ENCODE measurements around the gene SLFN13.
"Not testable (repeated sequence)": the region's sequence is repeated elsewhere in the genome, so short reads cannot be mapped to it uniquely, and the experiment has no call there.

SLFN13 gene, protein sequence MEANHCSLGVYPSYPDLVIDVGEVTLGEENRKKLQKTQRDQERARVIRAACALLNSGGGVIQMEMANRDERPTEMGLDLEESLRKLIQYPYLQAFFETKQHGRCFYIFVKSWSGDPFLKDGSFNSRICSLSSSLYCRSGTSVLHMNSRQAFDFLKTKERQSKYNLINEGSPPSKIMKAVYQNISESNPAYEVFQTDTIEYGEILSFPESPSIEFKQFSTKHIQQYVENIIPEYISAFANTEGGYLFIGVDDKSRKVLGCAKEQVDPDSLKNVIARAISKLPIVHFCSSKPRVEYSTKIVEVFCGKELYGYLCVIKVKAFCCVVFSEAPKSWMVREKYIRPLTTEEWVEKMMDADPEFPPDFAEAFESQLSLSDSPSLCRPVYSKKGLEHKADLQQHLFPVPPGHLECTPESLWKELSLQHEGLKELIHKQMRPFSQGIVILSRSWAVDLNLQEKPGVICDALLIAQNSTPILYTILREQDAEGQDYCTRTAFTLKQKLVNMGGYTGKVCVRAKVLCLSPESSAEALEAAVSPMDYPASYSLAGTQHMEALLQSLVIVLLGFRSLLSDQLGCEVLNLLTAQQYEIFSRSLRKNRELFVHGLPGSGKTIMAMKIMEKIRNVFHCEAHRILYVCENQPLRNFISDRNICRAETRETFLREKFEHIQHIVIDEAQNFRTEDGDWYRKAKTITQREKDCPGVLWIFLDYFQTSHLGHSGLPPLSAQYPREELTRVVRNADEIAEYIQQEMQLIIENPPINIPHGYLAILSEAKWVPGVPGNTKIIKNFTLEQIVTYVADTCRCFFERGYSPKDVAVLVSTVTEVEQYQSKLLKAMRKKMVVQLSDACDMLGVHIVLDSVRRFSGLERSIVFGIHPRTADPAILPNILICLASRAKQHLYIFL

DNA sequence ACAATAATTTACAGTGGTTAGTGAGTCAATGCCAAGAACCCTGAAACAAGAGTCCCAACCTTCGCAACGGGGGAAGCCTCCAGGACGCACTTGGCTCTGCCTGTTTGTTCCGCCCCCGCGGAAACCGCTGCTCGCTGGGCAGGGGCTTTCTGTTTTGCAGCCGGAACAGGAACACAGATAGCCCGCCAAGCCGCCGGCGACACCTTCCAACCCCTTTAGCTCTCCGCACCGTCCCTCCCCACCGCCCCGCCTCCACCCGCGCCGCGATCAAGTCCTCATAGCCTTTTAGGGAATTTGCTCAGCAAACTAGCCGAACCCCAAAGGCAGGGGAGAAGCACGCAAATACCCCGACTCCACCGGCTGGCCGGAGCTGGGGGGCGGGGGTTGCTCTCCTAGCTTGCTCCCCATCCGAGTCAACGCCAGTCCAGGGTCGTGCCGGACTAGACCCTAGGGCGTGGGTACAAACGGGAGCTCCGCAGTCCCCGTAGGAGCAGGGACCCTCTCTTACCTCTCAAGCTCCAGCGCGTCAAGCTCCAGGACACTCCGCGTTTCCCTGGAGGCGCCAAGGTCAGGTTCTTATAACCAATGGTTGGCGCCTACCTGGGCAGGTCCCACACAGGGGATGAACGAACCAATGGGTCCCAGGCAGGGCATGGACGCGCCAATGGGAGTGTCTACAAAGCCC lies at the start of gene SLFN13:
Gene SLFN13, minus strand, starts transcription at position 553 of the 685 bp plus-strand sequence. CDS start 3,086 bp downstream, outside the sequence.
- DNase-seq (ENCODE audit: low read depth) = no peak

DNA sequence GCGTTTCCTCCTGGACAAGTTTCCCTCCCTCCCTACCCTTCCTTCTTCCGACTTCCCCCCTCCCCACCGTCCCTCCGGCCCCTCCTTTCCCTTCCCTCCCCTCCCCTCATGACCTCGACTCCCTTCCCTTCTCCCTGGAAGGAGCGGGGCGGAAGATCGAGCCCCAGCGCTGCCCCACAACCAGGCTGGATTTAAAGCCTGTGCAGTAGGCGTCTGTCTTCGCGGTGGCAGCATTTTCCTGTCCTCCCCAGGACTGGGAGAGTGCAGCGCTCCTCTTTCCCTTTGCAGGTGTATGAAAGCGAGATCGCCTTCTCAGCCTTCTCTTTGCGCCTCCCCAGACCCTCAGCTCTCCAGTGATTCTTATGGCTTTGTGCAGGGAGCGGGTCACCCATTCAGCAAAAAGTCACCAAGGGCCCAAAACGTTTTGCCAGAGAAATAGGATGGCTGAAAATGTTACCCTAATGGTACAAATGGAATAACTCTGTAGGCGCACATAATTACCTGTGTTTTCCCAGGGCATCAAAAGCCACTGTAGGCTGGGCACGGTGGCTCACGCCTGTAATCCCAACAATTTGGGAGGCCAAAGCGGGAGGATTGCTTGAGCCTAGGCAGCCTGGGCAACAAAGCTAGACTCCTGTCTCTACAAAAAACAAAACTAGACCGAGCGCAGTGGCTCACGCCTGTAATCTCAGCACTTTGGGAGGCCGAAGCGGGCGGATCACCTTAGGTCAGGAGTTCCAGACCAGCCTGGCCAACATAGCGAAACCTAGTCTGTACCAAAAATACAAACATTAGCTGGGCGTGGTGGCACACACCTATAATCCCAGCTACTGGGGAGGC lies 48.1 kb upstream of the SLFN13 start:
- DNase-seq (ENCODE audit: low read depth) = no peak

DNA sequence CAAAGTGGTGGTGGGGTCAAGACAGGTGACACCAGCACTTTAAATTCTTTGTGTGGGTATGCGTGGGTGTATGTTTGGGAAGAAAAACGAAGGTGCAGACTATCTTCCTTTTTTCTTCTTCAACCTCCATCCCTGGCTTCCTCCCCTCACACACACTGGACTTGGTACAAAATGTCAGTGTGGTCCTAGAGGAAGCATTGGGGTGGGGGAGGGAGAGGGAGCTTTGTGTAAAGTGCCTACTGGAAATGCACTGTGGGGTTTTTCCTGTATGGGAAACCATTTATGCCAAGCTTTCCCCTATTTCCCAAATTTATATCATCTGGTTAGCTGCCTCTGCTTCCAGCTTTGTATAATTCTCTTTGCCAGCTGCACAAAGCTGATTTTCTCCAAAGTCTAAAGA lies 44.5 kb upstream of the SLFN13 start:
- DNase-seq (ENCODE audit: low read depth) = no peak

DNA sequence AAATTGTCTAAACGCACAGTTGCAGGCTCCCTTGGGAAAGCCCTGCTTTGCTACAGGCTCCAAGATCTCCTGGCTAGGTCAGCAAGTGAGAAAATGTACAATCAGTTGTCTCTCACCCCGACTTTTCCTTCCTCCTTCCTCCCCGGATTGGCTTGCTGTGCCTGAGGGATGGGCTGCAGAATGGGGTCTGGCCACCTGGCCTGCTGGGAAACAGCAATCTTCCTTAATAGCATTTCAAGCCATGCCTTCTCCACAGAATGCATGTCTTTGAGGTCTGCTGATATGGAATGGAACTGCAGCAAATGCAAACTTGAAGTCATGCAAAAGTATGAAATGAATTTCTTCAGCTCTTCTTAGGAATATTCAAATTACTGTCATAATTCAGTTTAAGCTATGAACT lies 42.9 kb upstream of the SLFN13 start:
- no peak for DNase-seq (ENCODE audit: low read depth)

DNA sequence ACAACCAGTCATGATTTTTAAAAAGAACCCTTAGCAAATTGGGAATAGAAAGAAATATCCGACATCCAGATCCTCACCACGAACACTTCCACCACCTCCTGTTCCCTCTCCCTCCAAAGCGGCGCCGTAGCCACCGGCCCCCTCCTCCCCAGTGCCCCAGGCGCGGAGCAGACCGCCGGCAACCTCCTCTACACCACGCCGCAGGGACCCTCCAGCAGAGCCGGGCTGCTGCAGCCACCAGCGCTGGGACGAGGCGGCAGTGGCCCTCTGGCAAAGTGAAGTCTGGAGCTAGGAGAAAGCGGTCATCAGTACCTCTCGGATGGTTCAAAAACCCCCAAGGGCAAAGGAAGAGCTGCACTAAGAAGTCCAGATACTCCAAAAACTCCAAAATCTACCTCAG lies 41.4 kb upstream of the SLFN13 start:
- DNase-seq (ENCODE audit: low read depth) = no peak

DNA sequence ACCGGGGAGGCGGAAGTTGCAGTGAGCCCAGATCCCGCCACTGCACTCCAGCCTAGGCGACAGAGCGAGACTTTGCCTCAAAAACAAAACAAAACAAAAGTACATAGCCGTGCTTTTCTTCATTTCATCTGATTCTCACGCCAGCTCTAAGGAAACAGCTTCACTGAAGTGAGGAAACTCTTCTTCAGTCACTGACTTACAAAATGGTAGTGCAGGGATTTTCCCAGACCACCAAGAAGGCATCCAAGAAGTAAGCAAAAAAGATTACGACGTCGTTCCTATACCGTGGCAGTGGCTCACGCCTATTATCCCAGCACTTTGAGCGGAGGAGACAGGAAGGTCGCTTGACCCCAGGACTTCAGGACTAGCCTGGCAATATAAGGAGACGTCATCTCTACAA lies 40.4 kb upstream of the SLFN13 start:
- no peak for DNase-seq (ENCODE audit: low read depth)

DNA sequence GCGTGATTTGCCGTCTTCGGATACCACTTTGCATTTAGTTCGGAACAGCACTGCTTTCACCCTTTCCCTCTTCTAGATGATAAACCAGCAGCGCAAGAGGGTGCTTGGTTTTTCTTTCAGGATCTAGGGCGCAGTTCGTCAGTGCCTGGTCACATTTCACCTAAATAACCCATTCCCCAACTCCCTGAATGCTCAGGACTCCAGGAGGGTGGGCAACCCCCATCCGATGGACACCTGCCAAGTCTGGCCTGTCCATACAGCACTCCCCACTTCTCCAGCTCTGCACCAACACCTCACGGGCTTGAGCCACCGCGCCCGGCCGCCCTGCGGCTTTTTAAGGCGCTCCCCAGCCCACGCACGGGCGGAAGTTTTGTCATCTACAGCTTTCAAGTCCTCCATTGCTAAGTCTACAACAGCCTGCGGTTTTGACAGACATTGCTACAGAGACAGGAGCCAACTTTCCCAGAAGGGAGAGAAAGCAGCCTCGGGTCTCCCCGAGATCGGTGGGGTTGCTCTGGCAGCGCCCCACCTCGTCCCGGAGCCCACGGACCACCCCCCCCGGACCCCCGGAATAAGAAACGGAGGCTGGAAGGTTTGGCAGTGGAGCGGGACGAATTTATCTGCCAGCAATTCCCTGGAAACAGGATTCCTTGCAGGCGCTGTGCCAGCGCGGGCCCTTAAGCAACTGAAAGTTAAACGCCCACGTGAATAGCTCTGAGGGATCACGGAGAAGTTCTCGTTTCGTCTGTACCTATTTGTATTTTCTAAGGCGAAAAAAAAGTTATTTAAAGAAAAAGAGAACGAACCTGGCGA lies 38.6 kb upstream of the SLFN13 start:
- no peak for DNase-seq (ENCODE audit: low read depth)

DNA sequence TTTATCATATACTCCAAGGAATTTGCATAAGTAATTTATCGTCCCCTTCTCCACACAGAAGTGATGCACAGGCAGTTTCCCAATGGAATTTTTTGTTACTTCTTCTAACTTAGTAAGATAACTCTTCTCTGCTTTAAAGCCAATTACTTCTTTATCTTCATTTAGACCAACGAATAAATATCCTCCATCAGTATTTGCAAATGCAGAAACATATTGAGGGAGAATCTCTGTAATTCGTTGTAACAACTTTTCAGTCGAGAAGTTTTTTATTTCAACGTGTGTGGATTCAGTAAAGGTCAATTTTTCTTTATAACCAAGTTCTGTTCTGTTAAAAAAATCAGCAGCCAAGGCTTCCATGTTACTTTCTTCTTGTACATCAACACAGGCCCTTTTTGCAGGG lies 30.7 kb upstream of the SLFN13 start:
- no peak for DNase-seq (ENCODE audit: low read depth)

DNA sequence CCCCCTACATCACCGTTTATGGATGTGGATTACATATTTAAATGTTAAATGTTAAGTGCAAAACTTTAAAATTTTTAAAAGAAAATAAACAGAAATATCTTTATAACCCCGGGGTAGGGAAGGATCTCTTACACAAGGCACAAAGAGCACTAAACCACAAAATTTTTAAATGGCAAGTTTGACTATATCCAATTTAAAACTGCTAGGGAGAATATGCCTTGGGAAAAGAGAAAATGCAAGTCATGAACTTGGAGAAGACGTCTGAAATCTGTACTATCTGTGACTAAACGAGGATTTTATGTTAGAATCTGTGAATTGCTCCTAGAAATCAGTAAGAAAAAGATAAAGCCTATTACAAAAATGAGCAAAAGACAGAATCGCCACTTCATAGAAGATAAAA lies 28.7 kb upstream of the SLFN13 start:
- no peak for DNase-seq (ENCODE audit: low read depth)

DNA sequence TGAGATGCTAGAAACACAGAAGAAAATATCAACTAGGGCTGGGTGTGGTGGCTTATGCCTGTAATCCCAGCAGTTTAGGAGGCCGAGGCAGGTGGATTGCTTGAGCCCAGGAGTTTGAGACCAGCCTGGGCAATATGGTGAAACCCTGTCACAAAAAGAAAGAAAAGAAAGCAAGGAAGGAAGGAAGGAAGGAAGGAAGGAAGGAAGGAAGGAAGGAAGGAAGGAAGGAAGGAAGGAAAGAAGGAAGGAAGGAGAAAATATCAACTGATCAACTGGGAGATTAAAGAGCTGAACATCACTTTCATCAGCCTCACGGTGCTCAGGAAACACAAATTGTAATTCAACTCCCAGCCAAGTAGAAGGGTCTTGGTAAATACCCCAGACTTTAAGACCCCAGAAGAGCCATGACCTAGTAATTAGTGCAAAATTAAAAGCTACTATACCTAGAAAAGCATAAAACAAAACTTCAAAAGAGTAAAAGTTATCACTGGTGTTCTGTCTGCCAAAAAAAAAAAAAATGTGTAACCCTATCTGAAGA lies 27.8 kb upstream of the SLFN13 start:
- DNase-seq (ENCODE audit: low read depth) = no peak

DNA sequence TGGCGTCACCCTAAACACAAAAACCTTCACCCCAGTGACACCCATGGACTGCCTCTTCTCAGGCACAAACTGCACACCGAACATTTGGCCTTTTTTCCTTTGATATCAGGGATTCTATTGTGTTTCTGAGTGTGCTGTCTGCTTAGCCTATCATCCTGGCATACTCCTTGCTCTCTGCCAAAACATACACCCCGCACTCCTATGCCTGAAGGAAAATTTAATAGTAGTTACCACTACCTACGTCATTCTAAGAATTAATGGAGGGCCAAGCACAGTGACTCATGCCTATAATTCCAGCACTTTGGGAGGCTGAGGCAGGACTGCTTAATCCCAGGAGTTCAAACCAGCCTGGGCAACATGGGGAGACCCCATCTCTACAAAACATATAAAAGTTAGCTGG lies 19.9 kb upstream of the SLFN13 start:
- DNase-seq (ENCODE audit: low read depth) = no peak

DNA sequence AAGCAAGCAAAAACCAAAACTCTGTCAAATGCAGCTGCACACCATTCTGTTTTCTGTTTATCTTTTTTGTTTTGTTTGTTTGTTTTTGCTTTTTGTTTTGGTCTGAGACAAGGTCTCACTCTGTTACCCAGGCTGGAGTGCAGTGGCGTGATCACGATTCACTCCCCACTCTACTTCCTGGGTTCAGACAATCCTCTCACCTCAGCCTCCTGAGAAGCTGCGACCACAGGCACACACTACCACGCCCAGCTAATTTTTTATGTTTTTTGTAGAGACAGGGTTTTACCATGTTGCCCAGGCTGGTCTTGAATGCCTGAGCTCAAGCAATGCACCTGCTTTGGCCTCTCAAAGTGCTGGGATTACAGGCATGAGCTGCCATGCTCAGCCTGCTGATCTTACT lies 19.3 kb upstream of the SLFN13 start:
- no peak for DNase-seq (ENCODE audit: low read depth)

DNA sequence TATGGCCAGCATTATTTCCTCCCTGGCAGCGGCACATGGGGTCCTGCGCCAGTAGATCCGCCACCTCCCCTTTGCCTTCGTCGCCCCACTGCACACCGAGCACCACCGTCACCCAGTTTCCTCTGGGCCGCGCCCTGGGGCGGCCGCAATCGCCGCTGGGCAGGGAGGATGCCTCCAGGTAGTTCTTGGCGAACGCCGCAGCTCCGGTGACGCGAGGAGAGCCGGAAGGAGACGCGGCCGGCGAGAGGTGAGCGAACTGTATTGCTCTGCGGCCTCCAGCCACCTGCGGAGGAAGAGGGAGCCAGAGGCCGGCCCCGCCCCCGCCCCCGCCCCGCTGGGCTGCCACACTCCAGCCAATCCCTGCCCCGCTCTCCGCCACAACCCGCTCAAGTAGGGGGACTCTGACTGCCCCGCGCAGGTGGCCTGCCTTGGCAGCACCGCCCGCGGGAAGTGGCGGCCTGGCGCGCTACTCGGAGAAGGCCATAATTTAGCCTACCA lies 11.8 kb upstream of the SLFN13 start:
- no peak for DNase-seq (ENCODE audit: low read depth)

DNA sequence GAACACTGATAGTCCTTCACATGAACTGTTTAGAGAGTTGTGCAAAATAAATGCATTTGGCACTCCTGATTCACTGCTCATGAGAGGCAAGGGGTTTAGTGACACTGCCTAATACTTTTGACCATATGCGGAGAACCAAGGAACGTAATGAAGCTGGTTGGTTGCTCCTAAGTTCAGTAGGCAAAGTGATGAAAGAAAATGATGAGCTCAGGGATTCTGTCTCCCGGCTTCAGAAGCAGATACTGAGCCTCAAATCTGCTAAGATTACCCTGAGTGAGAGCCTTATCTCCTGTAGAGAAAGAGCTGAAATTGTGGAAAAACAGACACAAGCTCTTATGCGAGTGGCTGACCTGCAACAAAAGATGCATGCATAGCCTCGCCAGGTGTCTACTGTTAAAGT lies 5.5 kb upstream of the SLFN13 start:
- not testable (repeated sequence) for DNase-seq (ENCODE audit: low read depth)

DNA sequence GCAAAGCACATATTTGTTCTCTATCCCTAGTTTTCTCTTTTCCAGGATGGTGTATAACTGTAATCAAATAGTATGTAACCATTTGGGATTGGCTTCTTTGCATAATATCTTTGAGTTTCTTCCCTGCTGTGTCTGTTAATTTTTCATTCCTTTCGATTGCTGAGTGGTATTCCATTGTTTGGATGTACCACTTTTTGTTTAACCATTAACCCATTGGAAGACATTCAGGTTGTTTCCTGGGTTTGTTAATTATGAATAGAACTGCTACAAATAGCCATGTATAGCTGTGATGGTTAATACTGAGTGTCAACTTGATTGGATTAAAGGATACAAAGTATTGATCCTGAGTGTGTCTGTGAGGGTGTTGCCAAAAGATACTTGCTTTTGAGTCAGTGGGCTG lies 4.6 kb upstream of the SLFN13 start:
- DNase-seq (ENCODE audit: low read depth) = no peak

DNA sequence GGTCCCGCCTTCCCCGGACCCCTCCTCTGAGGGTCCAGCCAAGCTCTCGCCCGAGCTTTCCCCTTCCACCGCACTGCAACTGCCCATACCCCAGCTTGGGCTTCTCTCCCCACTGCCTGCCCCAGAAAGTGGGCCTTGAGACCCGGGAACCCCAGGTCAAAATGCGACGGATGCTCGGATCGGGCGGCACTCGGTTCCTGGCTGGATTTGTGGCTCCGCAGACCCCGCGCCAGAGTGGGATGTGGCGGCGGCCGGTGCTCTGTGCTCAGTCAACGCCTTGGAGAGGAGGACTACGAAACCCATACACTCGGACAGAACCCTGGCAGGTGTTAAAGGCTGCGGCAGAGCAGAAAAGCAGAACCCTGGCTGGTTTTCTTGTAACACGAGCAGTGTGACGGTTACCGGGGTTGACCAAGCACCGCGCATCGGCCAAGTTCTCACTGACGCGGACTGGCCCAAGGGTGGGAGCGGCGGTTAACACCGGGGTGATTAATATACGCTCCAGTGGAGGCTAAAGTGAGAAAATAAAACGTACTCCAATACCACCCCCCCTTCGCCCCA lies 885 bp upstream of the SLFN13 start:
- DNase-seq (ENCODE audit: low read depth) = no peak

DNA sequence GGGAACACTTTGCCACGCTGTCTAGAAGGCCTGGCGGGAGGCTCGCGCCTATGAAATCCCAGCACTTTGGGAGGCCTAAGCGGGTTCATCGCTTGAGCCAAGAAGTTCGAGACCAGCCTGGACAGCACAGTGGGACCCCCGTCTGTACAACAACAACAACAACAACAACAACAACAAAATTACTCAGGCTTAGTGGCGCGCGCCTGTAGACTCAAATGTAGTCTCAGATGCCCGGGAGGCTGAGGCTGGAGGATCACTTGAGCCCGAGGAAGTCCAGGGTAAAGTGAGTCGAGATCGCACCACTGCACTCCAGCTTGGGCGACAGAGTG lies 297 bp upstream of the SLFN13 start:
- DNase-seq (ENCODE audit: low read depth) = no peak

DNA sequence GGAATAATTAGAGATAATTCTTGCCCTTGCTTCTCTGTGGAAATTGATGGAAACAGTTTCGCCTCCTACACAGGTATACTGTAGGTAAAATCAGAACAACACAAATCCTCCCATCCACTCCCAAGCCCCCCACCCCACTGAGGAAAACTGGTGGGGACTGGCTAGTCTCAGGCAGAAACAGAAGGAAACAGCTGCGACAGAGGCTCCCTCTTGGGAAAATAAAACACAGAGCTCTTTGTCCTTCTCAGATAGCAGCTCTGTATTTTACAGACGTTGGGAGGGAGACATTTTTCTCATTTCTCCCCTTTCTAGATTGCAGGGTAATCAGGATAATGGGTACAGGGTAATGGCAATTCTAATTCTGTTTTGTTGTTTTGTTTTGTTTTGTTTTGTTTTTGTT lies 1.1 kb downstream of the SLFN13 start:
- DNase-seq (ENCODE audit: low read depth) = no peak

DNA sequence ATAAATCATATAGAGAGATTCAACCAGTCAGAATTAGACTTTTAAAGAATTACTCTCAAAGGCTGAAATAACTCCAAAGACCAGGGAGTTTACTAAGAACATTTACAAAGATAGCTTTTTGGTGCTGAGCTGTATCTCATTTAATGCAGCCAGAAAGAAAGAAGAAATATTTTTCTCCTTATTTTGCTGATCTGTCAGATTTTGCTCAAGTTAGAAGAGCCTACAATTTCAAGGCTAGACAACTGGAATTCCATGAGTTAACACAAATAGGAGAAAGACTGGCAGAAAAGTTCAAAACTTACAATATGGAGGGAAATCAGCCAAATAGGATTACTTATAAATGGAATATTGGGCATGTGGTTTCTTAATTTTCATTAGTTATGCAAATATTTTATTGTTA lies 10.1 kb downstream of the SLFN13 start:
- no peak for DNase-seq (ENCODE audit: low read depth)
